GM18867 (cell line): Measurements from ENCODE around the gene HDAC4.

Experiments used
- ATAC-seq: cut with Tn5 transposase; IDR thresholded peaks from one replicate; pipeline ENCODE4 v1.9.1; 2021; ENCODE audit warnings: mild to moderate bottlenecking, moderate library complexity; ENCODE audit not compliant: unreplicated experiment

HDAC4 gene

DNA sequence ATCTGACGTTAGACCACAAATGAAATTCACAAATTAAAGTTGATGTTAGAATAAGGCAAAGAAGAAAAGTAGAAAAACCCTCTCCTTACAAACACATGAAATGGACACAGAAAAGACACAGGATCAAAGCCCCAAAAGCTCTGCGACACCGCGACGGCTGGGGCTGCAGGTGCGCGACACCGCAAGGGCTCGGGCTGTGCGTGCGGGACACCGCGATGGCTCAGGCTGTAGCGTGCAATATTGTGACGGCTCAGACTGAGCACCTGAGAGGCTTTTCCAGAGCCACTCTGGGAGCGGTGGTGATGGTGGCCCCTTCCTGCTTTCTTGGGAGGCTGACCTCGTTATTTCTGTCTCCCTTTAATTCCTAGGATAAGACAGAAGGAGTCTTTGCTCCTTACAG lies 296.0 kb downstream of the HDAC4 start:
- no peak for ATAC-seq

DNA sequence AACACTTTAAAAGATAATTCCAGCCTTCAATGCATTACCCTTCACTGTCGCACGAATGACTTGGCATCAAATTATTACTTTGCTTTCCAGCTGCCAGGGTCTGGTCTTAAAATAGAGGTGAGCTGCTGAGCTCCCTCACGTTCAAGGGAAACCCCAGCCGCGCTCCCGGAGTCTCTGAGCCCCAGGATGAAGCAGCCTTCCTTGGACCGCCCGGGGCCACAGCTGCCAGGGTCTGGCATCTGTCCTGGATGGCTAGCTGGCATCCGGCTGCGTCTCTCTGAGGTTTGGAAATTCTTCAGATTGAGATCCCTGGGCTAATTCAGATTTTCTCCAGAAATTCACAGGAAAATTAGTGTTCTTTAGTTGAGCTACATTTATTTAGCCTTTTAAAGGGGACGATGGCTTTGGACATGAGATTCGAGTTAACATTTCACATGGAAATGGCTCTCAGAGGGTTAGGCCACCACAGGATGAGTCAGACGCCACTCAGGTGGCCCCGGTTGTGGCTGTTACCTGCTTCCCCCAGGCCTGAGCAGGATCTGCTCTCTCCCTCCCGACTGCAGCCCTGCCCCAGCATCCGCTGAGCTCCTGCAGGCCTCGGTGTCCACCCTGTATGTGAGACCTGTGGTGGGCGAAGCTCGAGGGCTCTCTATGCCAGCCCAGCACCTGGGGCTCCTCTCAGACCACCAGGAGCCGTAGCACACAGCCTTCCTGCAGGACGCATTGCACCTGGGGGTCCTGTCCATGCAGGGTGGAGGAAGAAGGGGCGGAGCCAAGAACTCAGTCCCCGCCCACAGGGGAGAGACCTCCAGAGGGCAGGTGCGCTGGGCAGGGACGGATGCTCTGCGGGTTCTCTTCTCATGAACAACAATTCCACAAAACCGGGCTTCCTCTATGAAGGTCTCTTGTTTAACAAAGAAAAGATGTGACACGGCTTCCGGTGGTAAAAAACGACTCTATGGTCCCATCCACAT lies 297.4 kb downstream of the HDAC4 start:
- ATAC-seq, result no peak

DNA sequence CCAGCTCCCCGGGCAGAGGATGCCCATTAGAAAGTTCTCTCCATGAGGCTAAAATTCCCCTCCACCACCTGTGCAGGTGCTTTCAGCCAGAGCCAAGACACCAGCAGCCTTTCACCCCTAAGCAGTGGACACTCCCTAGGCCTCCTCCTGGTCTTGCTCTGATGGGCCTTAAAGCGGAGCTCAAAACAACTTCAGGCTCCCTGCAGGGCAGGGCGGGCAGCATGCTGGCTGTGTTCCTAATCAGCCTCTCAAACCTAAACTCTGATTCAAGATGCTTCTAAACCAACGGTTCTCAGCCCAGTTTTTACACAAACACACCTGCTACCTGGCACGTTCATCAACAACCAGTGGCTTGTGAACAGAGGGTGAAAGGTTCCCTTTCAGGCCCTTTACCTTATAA lies 298.6 kb downstream of the HDAC4 start:
- ATAC-seq, result no peak

DNA sequence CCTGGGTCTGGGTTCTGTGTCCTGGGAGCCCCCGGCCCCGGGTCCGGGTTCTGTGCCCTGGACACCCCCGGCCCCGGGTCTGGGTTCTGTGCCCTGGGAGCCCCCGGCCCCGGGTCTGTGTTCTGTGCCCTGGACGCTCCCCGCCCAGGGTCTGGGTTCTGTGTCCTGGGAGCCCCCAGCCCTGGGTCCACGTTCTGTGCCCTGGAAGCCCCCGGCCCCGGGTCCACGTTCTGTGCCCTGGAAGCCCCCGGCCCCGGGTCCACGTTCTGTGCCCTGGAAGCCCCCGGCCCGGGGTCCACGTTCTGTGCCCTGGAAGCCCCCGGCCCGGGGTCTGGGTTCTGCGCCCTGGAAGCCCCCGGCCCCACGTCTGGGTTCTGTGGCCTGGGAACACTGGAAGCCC lies 299.0 kb downstream of the HDAC4 start:
- no peak for ATAC-seq

DNA sequence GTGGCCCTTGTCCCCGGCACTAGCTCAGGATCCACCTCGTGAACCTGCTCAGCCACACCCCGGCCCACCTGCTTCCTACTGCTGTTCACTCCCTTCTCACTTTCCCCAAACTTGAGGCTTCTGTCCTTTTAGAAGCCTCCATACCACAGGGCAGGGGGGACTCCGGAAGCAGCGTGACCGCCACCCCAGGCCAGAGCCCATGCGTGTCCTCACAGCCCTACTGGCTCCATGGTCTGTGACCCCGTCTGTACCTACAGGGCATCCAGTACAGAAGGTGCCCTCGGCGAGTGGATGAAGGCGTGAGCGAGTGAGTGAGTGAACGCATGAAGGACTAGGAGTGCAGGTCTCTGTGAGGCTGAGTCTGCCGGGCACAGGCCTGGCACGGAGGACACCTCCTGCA lies 299.7 kb downstream of the HDAC4 start:
- no peak for ATAC-seq

DNA sequence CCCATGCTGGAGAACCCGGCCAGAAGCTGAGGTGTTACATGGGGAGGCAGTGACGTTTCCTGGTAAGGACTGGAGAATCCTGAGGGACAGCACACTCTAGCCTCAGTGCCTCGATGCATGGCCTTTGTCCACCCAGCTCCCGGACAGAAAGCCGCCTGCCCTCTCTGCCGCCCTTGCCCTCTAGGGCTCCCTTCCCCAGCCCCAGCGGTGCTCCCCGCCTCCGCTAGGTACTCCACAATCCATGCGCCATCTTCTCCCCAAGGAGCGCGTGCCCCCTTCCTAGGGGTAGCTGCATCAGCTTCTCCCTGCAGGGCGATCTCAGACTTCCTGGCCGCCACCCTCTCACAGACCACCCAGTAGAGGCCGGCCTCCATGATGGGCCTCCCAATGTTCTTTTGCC lies 301.3 kb downstream of the HDAC4 start:
- no peak for ATAC-seq

DNA sequence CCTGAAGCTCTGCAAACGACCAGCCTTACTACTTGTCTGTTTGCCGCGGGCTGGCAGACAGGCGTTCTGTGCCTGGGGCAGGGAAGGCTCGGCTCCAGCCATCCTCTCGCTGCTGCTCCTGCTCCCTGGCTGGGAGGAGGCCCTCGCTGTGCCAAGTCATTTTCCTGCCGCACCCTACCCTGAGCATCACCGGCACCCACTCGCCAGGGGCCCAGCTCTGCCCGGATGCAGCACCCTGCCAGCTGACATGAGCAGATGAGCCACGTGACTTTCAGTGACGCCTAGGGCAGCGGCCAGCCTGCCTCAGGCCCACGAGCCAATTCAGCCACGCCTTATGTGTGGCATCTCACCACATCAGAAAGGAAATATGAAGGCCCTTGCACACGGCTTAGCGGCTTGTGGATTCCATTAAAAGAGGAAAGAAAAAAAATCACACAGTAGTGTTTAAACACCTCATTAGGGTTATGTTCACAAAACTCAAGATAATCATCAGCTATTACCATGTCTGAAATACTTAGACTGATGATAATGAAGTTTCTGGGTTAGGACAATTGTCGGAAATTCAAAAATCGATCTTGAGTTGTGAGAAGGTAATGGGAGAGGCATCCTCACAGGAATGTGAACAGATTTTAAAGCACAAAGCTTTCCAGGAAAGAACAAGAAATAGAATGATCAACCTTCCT lies 302.4 kb downstream of the HDAC4 start:
- ATAC-seq, result no peak

DNA sequence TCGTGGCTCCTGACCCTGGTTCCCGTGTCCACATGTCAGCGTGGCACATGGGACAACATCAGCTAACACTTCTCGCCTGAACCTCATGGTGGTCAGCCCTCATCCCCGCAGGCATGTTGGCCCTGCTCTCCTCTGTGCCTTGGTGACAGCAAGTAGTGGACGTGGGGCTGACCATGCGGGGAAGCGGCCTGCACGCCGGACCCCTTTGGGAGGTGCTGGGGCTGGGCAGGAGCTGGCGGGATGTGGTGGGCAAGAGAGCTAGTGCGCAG lies 303.5 kb downstream of the HDAC4 start:
- ATAC-seq, result no peak

DNA sequence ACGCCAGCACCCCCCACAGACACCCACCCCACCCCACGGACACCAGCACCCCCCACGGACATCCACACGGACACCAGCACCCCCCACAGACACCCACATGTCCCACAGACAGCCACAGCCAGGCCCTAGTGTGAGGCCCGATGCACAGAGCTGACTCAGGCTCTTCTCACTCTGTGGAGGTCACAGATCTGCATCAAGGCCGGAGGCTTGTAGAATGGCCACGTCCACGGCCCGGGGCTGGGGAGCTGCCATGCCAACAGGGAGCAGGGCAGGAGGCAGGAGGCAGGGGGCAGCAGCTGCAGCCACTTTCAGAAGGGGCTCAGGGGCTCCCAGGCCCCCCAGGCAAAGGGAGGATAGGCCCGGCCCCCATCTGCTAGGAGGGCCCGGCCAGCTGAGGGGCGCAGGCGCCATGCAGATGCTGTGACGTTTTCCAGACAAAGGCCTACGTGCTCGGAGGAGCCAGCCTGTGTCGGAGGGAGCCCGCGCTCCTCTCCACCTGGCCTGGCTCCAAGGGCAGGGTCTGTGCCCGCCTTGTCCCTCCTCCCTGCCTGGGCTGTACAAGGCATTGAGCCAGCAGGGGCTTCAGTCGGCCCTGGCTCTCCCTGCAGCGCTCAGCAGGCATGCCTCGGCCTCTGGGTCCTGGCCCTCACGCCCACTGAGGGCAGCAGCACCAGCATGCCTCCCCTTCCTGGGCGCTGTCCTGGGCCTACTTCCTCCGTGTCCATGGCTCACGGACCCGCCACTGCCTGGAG lies 304.0 kb downstream of the HDAC4 start:
- ATAC-seq, result no peak

DNA sequence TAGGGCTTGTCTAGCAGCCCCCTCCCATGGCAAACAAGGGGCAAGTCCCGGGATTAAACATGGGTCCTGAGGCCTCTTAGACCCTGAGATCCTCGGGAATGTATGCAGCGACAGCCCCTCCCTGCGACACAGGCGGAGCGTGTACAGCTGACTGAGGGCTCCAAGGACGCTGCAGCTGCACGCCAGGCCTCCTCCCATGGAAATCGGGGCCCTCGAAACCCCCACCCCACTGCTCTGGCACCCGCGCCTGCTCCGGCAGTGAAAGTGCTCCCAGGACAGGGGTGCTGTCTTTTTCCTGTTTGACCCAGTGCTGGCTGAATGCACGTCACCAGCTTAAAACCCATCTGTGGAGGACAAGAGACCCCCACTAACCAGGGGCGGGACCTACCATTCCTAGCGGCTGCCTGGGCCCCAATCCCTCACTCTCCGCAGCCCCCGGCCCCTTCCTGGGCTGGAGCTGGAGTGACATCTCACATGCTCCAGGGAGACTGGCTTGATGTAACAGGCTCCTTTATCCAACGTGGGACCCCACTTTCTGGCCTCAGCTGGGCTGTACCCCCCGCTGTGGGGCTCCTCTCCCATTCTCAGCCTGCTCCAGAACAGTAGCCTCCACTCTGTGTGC lies 305.2 kb downstream of the HDAC4 start:
- ATAC-seq, result no peak

DNA sequence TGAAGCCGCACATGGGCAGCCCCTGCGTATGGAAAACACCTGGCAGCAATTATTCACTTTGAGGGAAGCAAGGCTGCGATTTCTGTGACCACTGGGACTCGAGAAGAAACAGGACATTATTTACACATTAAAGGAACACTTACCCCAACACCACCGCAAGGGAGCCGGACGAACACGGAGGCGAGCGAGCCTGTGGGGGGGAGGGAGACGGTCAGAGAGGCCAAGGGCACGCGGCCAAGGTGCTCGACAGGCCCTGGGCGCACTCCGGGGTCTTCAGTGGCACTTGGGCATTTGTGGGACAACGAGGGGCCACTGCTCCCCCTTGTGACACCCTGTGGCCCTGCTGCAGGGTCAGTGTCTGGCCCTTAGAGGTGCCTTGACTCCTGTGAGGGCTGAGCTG lies 306.0 kb downstream of the HDAC4 start:
- no peak for ATAC-seq

DNA sequence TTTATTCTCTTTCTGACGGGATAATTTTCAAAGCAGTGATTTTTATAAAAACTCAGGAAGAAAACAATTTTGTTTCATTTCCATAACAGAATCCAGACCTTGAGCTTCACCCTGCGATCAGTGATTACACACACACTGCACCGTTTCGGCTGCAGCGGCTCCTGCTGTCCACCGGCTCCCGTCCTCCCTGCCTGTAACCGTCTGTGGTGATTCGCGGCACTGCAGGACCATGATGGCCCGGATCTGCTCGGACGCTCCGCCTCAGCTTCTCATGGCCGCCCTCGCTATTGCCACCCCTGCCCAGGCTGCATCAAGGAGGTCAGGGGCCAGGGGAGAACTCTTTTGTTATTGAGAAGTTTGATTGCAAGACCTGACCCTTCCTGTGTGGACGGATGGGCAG lies 306.9 kb downstream of the HDAC4 start:
- ATAC-seq, result no peak

DNA sequence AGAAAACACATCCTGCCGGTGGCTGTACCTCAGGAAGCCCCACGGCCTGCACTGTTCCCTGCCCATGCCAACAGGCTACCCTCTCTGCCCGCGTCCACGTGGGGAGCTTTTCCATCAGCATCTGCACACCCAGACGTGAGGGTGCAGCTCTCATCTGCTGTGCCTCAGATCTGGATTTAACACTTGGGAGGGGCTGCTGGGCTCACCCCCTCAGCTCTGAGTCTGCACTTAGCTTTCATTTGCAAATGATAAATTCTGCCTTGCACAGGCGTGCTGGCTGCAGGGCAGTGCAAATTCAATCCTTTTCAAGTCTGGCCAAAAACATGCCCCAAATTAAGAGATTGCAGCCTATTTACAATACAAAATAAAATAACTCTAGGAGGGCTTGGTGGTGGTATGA lies 307.3 kb downstream of the HDAC4 start:
- no peak for ATAC-seq

DNA sequence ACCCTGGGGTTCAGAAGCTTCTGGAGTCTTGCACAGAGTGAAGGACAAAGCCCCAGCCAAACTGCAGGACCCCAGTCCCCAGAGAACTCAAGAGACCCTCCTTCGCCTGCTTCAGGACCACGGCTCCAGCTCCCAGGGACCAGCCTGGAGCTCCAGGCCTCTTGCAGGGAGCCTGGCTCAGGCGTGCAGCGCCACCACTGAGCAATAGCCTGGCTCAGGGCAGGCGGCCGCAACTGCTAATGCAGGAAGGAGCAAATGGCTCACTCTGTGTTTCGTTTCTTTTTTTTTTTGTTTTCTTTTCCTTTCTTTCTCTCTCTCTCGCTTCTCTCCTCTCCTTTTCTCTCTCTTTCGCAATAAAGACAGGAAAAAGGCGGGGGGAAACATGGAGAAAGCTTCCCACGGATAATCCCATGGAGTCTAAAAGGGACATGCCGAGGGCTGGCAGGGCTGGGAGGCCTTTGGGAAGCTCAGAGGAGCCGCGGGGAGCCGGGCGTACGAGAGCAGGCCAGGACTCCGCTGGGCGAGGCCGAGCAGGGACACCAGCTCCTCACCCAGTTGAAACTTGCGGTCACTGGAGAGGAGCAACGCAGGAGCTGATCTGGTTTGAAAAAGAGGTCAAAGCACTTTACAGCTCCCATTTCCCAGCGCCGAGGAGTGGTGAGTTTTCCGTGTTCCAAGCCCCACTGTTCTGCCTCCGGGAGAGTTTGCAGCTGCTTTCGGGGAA lies 308.1 kb downstream of the HDAC4 start:
- no peak for ATAC-seq

DNA sequence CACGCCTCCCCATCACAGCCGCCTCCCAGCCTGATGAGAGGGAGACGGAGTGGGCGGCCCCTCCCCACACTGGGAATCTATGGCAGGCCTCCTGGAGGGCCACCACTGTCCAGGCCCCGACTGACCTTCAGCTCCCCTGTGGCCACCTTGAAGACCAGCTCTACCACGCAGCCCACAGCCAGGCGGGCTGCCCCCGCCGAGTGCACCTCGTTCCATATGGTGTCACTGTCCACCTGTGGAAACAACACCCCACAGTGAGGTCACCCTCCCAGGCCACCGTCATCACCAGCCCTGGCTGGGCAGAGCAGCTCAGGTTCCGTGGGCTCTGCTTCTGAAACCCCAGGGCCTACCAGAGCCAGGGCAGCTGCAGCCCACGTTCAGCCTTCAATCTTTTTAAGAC lies 310.9 kb downstream of the HDAC4 start:
- ATAC-seq, result no peak

DNA sequence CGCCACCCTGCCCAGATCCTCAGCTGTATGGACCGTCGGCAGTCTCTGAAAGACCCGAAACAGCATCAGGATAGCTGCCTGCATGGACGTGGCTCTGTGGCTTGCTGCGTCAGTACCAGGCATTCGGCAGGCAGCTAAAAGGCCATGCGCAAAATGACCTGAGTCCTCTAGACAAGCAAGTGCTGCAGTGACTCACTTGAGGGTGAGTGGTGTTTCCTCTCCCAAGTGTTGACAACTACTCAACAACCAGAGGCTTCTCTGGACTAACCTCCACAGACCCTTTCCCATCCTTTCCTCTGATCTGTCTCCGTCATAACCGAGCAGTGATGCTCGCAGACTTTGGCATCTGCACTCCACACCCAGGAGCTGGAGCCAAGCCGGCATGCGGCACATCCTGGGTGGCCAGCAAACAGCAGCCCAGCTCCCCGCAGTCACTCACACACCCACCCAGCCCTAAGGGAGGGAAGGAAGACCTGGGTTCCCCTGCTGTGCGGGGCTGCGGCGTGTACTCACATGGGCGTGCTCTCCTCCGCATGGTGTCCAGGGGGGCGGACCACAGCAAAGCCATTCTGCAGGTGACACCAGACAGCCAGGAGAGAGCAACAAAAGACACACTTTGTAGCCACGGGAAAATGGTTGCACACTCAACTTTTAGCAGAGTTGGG lies 313.6 kb downstream of the HDAC4 start:
- no peak for ATAC-seq

DNA sequence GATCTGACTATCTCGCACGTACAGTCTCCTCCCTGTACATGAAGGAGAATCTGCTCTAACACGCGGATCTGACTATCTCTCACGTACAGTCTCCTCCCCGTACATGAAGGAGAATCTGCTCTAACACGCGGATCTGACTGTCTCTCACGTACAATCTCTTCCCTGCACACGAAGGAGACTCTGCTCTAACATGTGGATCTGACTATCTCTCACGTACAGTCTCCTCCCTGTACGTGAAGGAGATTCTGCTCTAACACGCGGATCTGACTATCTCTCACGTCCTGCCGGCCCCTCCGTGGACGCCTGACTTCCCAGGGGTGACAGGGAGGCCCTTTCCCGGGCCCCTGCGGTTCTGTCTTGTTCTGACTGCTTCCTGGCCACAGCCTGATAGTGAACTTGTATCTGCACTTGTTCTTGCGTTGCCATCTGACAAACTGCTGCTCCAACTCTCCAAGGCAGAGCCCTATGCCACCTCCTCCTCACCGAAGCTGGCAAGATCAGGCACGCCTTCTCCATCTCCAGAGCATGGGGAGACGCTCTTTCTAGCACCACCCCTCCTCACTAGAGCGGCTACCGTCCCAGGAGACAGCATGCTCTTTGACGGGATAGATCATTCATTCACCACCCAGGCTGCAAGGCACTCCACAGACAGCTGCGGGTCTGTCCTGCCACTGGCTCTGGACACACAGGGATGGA lies 314.3 kb downstream of the HDAC4 start:
- ATAC-seq, result no peak

DNA sequence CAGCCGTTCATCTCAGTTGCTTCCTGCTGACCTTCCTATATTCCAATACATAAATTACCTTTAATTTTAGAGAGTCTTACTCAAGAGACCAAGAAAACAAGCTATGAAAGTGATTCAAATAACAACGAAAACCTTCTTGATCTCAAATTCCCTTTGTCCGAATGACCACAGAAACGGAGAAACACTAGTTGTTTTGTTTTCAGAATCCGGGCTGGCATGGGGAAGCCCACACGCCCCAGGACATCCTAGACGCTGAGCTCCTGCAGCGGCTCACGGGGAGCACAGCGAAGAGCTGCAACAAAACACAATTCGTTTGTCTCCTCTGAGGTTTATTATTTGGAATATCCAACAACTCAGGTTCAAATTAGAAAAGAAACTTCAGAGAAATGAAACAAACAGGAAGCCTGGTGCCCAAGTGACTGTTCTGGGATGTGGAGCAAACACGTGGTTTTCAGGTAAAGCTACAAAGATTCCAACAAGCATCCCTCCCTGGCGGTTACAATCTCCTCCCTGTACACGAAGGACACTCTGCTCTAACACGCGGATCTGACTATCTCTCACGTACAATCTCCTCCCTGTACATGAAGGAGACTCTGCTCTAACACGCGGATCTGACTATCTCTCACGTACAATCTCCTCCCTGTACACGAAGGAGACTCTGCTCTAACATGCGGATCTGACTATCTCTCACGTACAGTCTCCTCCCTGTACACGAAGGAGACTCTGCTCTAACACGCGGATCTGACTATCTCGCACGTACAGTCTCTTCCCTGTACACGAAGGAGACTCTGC lies 315.4 kb downstream of the HDAC4 start:
- ATAC-seq, result no peak

DNA sequence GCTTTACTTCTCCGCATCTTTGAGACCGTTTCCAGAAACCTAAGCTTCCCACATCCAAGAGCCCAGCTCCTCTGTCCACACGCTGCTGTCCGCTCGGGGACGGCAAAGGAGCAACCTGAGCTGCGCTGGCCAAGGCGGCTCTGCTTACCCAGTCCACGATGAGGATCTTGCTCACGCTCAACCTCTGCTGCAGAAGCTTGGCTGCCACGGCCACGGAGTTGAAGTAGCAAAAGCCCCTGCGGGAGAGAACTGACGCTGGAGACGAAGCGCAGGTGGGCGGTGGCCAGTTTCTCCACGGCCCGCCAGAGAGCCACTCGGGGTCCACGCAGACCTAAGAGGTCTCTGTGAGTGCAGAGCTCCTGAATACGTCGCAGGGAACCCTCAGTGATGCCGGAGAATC lies 316.8 kb downstream of the HDAC4 start:
- ATAC-seq, result no peak
